Nephron (organoid): ENCODE results near the gene PHPT1.
"Not testable (repeated sequence)": the region's sequence is repeated elsewhere in the genome, so short reads cannot be mapped to it uniquely, and the experiment has no call there.

Experiments
- H3K27ac Mint-ChIP-seq, 3 experiments: 2 replicates each; pipeline ENCODE4 v1.8.0; 2020; ENCODE audit warnings: mixed read lengths in 3 of 3, mild to moderate bottlenecking in 2 of 3, moderate library complexity in 1 of 3
- H3K27me3 Mint-ChIP-seq: 2 replicates; pipeline ENCODE4 v1.8.0; 2021; ENCODE audit warnings: low read depth, mild to moderate bottlenecking, moderate library complexity, mixed read lengths
- H3K36me3 Mint-ChIP-seq: 2 replicates; pipeline ENCODE4 v1.8.0; 2020; ENCODE audit warnings: low read depth, mixed read lengths
- H3K4me1 Mint-ChIP-seq: 2 replicates; pipeline ENCODE4 v1.8.0; 2020; ENCODE audit warnings: mixed read lengths
- H3K4me3 Mint-ChIP-seq, 3 experiments: 2 replicates each; pipeline ENCODE4 v1.8.0; 2020; ENCODE audit warnings: mild to moderate bottlenecking in 3 of 3, mixed read lengths in 3 of 3, moderate library complexity in 2 of 3
- H3K9me3 Mint-ChIP-seq: 2 replicates; pipeline ENCODE4 v1.8.0; 2020; ENCODE audit warnings: mixed read lengths
- TF ChIP-seq, protein P1 (sequence below), 3 experiments: fragments of 200-600 bp; sonication (generic); IDR thresholded peaks; one replicate each; pipeline ENCODE4 v1.5.0; 2021; ENCODE audit warnings: antibody characterized with exemption in 3 of 3; ENCODE audit not compliant: unreplicated experiment in 3 of 3

Gene PHPT1

DNA sequence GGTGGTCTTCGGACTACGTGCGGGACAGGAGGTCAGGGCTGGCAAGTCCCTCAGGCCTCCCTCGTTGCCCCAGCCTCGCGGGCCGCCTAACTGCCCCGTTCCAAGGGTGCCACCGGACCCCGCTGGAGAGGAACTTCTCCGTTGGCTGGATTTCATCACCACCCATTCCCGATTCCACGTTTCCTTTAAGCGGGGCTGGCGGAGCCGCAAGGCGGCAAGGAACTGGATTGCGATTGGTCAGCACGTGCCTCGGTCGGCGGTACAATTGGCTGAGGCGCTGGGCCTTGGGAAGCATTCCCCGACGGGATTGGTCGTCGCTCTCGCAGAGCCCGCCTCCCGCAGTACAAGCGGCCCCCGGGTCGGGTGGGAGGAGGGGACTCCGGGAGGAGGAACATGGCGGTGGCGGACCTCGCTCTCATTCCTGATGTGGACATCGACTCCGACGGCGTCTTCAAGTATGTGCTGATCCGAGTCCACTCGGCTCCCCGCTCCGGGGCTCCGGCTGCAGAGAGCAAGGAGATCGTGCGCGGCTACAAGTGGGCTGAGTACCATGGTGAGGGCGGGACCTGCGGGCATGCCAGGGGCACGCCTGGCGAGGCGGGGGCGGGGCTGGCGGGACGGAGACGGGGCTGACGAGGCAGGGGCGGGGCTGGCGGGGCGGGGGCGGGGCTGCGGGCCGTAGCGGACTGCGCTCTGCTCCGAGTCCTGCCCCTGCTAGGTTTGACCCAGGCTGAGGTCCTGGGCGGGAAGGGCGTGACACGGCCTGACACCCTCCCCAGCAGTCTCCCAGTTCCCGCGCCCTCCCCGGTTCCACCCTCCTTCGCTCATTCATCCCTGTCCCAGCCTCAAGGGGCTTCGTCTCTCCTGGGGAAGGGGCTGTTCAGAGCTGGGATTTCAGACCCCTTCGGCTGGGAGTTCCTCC lies at the start of gene PHPT1:
TSS of gene PHPT1 (plus strand) at position 372 of the 922 bp plus-strand sequence. CDS start at position 394, 22 bp downstream.
- TF ChIP-seq, protein P1, sequence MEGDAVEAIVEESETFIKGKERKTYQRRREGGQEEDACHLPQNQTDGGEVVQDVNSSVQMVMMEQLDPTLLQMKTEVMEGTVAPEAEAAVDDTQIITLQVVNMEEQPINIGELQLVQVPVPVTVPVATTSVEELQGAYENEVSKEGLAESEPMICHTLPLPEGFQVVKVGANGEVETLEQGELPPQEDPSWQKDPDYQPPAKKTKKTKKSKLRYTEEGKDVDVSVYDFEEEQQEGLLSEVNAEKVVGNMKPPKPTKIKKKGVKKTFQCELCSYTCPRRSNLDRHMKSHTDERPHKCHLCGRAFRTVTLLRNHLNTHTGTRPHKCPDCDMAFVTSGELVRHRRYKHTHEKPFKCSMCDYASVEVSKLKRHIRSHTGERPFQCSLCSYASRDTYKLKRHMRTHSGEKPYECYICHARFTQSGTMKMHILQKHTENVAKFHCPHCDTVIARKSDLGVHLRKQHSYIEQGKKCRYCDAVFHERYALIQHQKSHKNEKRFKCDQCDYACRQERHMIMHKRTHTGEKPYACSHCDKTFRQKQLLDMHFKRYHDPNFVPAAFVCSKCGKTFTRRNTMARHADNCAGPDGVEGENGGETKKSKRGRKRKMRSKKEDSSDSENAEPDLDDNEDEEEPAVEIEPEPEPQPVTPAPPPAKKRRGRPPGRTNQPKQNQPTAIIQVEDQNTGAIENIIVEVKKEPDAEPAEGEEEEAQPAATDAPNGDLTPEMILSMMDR (IDR thresholded peaks at IDR 0.05; ENCODE audit: unreplicated experiment in 3 of 3): no peak
- peak within 1 kb of the TSS; percentile 94 to 98 (median 98) for H3K27ac Mint-ChIP-seq
- no peaks in the 10 kb centered on the region for H3K4me1 Mint-ChIP-seq
- H3K27me3 Mint-ChIP-seq: no peaks in the 10 kb centered on the region
- peak within 1 kb of the TSS; percentile 95 to 97 (median 96) for H3K4me3 Mint-ChIP-seq
- no peaks in the 10 kb centered on the region for H3K36me3 Mint-ChIP-seq
- H3K9me3 Mint-ChIP-seq: no peaks in the 10 kb centered on the region

DNA sequence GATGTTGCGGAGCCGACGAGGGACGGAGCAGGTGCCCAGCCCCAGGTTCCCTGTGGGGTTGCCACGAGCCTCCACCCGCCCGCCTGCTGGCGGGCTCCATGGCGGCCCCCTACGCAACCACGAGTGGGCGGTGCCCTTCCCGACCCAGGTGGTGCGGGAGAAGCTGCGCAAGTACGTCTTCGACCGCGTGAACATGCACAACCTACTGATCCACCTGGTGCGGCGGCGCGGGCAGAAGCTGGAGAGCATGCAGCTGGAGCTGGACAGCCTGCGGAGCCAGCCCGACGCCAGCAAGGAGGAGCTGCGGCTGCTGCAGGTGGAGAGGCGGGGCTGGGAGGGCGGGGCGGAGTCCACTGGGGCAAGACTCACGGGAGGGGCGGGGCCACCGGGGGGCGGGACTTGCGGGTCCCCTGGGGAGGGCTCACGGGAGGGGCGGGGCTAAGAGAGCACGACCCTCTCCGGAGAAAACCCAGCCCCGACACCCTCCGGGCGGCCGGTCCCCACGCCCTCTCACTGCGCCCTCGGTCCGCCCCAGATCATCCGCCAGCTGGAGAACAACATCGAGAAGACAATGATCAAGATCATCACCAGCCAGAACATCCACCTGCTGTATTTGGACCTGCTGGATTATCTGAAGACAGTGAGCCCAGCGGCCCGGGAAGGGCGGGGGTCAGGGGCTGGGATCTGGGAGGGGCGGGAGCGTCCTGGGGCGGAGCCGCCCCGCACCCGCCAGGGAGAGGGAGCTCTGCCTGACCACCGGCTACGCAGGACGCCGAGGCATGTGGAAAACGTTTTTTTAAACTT lies 49.2 kb upstream of the PHPT1 start:
- Mint-ChIP-seq H3K4me1 (peaks cover 30% of the 10 kb centered on the region), H3K27ac (peak overlapping the region; percentile 64 to 89 (median 77)), H3K9me3 (no peaks in the 10 kb centered on the region), H3K27me3 (peaks cover 26% of the 10 kb centered on the region), H3K4me3 (peak overlapping the region; percentile 87 to 89 (median 88)), H3K36me3 (peaks cover 4% of the 10 kb centered on the region)
- TF ChIP-seq, protein P1 (IDR thresholded peaks at IDR 0.05; ENCODE audit: unreplicated experiment in 3 of 3): no peak

DNA sequence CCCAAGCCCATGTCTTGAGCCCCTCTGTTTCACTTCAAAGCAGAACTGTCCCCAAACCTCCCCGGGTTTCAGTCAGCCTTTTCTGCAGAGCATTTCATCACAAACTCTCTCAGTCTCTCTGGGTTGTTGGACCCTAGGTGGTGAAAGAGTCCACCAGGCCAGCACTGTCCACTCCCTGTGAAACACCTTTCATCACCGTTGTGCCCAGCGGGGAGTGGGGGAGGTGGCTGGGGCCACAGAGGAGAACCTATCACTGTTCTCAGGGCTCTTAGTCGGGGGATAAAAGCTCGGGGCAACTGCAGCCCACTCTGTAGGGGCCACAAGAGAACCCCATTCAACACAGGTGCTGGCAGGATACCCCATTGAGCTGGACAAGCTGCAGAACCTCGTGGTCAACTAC lies 46.9 kb upstream of the PHPT1 start:
- TF ChIP-seq, protein P1 (IDR thresholded peaks at IDR 0.05; ENCODE audit: unreplicated experiment in 3 of 3): no peak
- peak overlapping the region; percentile 13 to 61 (median 43) for H3K4me3 Mint-ChIP-seq
- no peaks in the 10 kb centered on the region for H3K9me3 Mint-ChIP-seq
- H3K4me1 Mint-ChIP-seq: peaks cover 14% of the 10 kb centered on the region
- H3K27ac Mint-ChIP-seq: no peak overlapping the region
- H3K27me3 Mint-ChIP-seq: peaks cover 26% of the 10 kb centered on the region
- peaks cover 4% of the 10 kb centered on the region for H3K36me3 Mint-ChIP-seq

DNA sequence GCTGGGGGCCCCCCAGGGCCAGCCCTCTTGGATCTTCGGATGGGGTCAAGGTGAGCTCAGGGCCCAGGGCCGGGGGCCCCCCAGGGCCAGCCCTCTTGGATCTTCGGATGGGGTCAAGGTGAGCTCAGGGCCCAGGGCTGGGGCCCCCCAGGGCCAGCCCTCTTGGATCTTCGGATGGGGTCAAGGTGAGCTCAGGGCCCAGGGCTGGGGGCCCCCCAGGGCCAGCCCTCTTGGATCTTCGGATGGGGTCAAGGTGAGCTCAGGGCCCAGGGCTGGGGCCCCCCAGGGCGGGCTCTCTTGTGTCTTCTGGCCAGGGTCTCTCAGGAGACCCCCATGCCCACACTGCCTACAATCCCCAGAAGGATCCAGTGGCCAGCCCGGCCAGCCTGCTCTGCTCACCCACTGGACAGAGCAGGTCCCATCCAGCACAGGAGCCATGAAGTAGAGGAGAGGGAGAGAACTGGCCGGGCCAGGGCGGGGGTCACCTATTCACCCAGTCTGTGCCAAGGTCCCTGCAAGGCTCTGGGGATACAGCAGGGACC lies 46.1 kb upstream of the PHPT1 start:
- peaks cover 13% of the 10 kb centered on the region for H3K4me1 Mint-ChIP-seq
- peaks cover 26% of the 10 kb centered on the region for H3K27me3 Mint-ChIP-seq
- H3K27ac Mint-ChIP-seq, H3K36me3 Mint-ChIP-seq, H3K9me3 Mint-ChIP-seq: not testable (repeated sequence)
- H3K4me3 Mint-ChIP-seq: peak overlapping the region in 1 of 3 experiments; percentile 41

DNA sequence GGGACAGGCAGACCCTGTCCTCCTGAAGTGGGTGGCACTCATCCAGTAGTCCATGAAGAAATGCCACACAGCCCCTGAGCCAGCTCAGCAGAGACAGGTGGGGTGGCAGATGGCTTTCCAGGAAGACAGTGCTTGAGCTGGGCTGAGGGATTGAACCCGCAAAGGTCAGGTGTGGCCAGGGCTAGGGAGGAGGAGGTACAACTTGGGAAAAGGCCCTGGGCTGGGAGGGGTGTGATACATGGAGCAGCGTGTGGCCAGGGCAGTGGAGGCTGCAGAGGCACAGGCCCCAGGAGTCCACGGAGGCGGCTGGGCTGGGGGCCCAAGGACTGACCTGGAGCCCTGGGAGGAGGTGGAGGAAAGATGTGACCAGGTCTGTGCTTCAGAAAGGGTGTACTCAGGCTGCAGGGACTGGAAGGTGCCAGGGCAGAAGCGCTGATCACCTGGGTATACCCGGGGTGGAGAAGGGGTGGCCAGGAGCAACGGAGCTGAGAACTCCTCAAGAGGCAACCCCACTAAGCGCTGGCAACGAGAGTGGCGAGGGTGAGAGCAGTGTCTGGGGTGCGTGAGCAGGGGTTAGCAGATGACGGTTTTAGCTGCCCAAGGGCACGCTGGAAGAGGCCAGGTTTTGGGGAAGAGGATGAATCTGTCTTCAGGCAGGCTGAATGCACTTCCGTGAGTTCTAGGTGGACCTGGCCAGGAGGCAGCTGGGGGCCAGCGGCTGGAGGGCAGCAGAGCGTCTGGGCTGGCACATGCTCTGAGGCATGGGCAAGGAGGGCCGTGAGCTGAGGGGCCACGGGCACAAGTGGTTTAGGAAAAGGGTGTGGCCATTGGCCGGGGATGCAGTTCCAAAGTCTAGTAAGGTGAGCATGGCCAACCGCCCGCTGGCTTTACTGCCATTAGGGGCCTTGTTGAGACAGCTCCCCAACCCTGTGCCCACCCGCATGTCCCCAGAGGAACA lies 45.4 kb upstream of the PHPT1 start:
- Mint-ChIP-seq H3K27ac (peak overlapping the region in 1 of 3 experiments; percentile 41), H3K9me3 (no peaks in the 10 kb centered on the region), H3K4me3 (peak overlapping the region; percentile 41 to 62 (median 61)), H3K27me3 (peaks cover 26% of the 10 kb centered on the region), H3K36me3 (peaks cover 4% of the 10 kb centered on the region), H3K4me1 (peaks cover 15% of the 10 kb centered on the region)
- TF ChIP-seq, protein P1 (IDR thresholded peaks at IDR 0.05; ENCODE audit: unreplicated experiment in 3 of 3): no peak
